ENCODE data around the gene STK4. TPM values are rescaled to one million over a fixed set of nuclear protein-coding genes. Genes with fewer than 3 reads are reported as not detected.

Gene STK4
- total and polyA plus RNA-seq, 2 of the 4 experiments (the other 2 are of a cell fraction): 10.2 to 22.2 TPM

- peak; percentile 26 for DNase-seq
- POLR2A ChIA-PET (ENCODE audit: unreplicated experiment): no interaction called here
- no peak overlapping the region for H2AFZ ChIP-seq (replicated peaks; ENCODE audit: low read length, poor library complexity)
- no peak overlapping the region for H2BK15ac ChIP-seq (ENCODE audit: low read depth, low read length)
- no peak overlapping the region for H4K91ac ChIP-seq (ENCODE audit: insufficient read depth, low read depth, low read length)
- H3K9me3 ChIP-seq (ENCODE audit: control insufficient read depth, insufficient read depth, low read length): no peaks in the 10 kb centered on the region
- H2BK5ac ChIP-seq (ENCODE audit: low read depth, low read length, poor library complexity, severe bottlenecking): no peak overlapping the region
- no peaks in the 10 kb centered on the region for H3K27me3 ChIP-seq (ENCODE audit: control insufficient read depth, insufficient read depth, low read length)
- no TSS peak for BruUV-seq (replicated peaks)
- peaks cover under 1% of the 10 kb centered on the region; the same call in 1 of the 2 replicates for H3K9me1 ChIP-seq (ENCODE audit: insufficient read depth, low read length)
- no peak overlapping the region for H2AK9ac ChIP-seq (replicated peaks; ENCODE audit: low read depth, low read length, poor library complexity)
- intact Hi-C loops (cut with micrococcal nuclease) (no loop called here), dilution Hi-C loops (cut with HindIII; ENCODE audit: low sequenced_read_pairs, unreplicated experiment) (no loop called here), in situ Hi-C loops (cut with MboI; ENCODE audit: low sequenced_read_pairs) (no loop called here)
- no peak overlapping the region for H3K14ac ChIP-seq (replicated peaks; ENCODE audit: low read depth, low read length)
- peaks cover 2% of the 10 kb centered on the region; the same call in 1 of the 2 replicates for H3K4me1 ChIP-seq (ENCODE audit: control insufficient read depth, insufficient read depth, low read length)
- H3K18ac ChIP-seq (ENCODE audit: low read depth, low read length): no peak overlapping the region
- H4K20me1 ChIP-seq (ENCODE audit: insufficient read depth, low read length): no peaks in the 10 kb centered on the region
- no peak overlapping the region for H3K27ac ChIP-seq (ENCODE audit: insufficient read depth, low read length)
- no peak overlapping the region for H4K8ac ChIP-seq (ENCODE audit: low read depth in 2 of 2, low read length in 2 of 2)
- no peak for TF ChIP-seq MAZ (IDR thresholded peaks at IDR 0.05; ENCODE audit: borderline replicate concordance, low read depth, low read length)
- TF ChIP-seq SMC3 (IDR thresholded peaks at IDR 0.05; ENCODE audit: low read depth, low read length): no peak
- no peak for TF ChIP-seq RFX5 (IDR thresholded peaks at IDR 0.05; ENCODE audit: low read depth, low read length)
- no peak for TF ChIP-seq CEBPB (IDR thresholded peaks at IDR 0.05; ENCODE audit: low read depth, low read length)
- TF ChIP-seq USF2 (IDR thresholded peaks at IDR 0.05; ENCODE audit: low read depth, low read length): no peak
- no peak for TF ChIP-seq POLR2A (IDR thresholded peaks at IDR 0.05; ENCODE audit: low read depth, low read length)
- no peak for TF ChIP-seq NFE2L2 (IDR thresholded peaks at IDR 0.05; ENCODE audit: low read depth, low read length)
- no peak for TF ChIP-seq CHD1 (IDR thresholded peaks at IDR 0.05; ENCODE audit: low read depth, low read length)
- no peak for TF ChIP-seq ELK1 (IDR thresholded peaks at IDR 0.05; ENCODE audit: borderline replicate concordance, low read depth, low read length)
- no peak for TF ChIP-seq RCOR1 (IDR thresholded peaks at IDR 0.05; ENCODE audit: insufficient replicate concordance, low read length)
- TF ChIP-seq FOS (IDR thresholded peaks at IDR 0.05; ENCODE audit: low read depth, low read length): no peak
- TF ChIP-seq CTCF (conservative IDR thresholded peaks at IDR 0.05; ENCODE audit: low read depth, low read length): no peak
- no peak for TF ChIP-seq MAFK (IDR thresholded peaks at IDR 0.05; ENCODE audit: low read depth, low read length)
- no peak for TF ChIP-seq MXI1 (IDR thresholded peaks at IDR 0.05; ENCODE audit: borderline replicate concordance, low read depth, low read length)
- TF ChIP-seq RAD21 (IDR thresholded peaks at IDR 0.05; ENCODE audit: low read length): no peak
- no peak overlapping the region for H3K23ac ChIP-seq (ENCODE audit: low read depth, low read length)
- no peak overlapping the region for H3K56ac ChIP-seq (ENCODE audit: extremely low read depth, insufficient read depth, low read length)
- H3K79me1 ChIP-seq (ENCODE audit: low read depth in 1 of 2, low read length in 2 of 2): peaks cover 0 to 8% of the 10 kb centered on the region in 2 experiments; a peak in 2 of 4 replicates
- H2BK120ac ChIP-seq (ENCODE audit: low read depth, low read length): no peak overlapping the region
- no peak overlapping the region for H4K5ac ChIP-seq (ENCODE audit: low read depth, low read length)
- H3K9ac ChIP-seq (ENCODE audit: low read depth, low read length): no peak overlapping the region
- H2AK5ac ChIP-seq (ENCODE audit: low read depth, low read length): no peak overlapping the region
- no peak overlapping the region for H3K4ac ChIP-seq (ENCODE audit: low read depth, low read length)
- no peak overlapping the region for H3K4me2 ChIP-seq (ENCODE audit: low read depth, low read length)
- CTCF ChIA-PET: interaction anchor here (1.0 kb wide), 1 partner anchor 13 kb away, joined by 6 read pairs; no protein-coding TSS in a partner anchor
- ATAC-seq (ENCODE audit: low read depth): peak; percentile 24
- WGBS, 2 experiments (ENCODE audit: extremely low coverage in 2 of 2, insufficient read length in 1 of 2): no CpG with 5 or more reads among the region's 2 CpGs
- no peak overlapping the region for H2BK20ac ChIP-seq (ENCODE audit: low read depth, low read length)
- no peak overlapping the region for H3K4me3 ChIP-seq (ENCODE audit: insufficient read depth, low read depth, low read length)
- H3K36me3 ChIP-seq (ENCODE audit: control insufficient read depth, insufficient read depth, low read length): peaks cover 51% of the 10 kb centered on the region
These were observed 19.9 kb upstream of the STK4 start for GRCh38 chr20:44946271-44946852.
